ENCODE data around the gene AFF3.

- TF ChIP-seq CTCF (IDR thresholded peaks at IDR 0.05) (no peak), POLR2A (IDR thresholded peaks at IDR 0.05) (no peak)
Observed at GRCh38 chr2:99949530-99949929, 192.9 kb downstream of the AFF3 start.

Measured in uterus (tissue), 2 donors.